GM19043 (cell line): ENCODE data around the gene GDPGP1.
"Not testable (repeated sequence)": the region's sequence is repeated elsewhere in the genome, so short reads cannot be mapped to it uniquely, and the experiment has no call there.

Source experiments
- ATAC-seq: cut with Tn5 transposase; IDR thresholded peaks from one replicate; pipeline ENCODE4 v1.9.1; 2021; ENCODE audit warnings: low read depth; ENCODE audit not compliant: unreplicated experiment

The GDPGP1 gene

GRCh38 chr15:90249203-90249863 is 15.3 kb downstream of the GDPGP1 start, which contains the start of gene TTLL13:
TSS of gene TTLL13 (plus strand) at chr15:90249556. CDS start at chr15:90250631, 1,075 bp downstream.
- ATAC-seq, result peak; percentile 70

- ATAC-seq, result no peak
Measured at GRCh38 chr15:90257776-90258175, 23.8 kb downstream of the GDPGP1 start.

GRCh38 chr15:90259524-90259923 is 25.5 kb downstream of the GDPGP1 start:
- peak; percentile 68 for ATAC-seq

GRCh38 chr15:90260731-90261130 is 26.7 kb downstream of the GDPGP1 start:
- not testable (repeated sequence) for ATAC-seq

GRCh38 chr15:90261811-90262210 is 27.8 kb downstream of the GDPGP1 start:
- no peak for ATAC-seq

GRCh38 chr15:90262426-90262825 is 28.4 kb downstream of the GDPGP1 start:
- ATAC-seq, result no peak

GRCh38 chr15:90264671-90265070 is 30.7 kb downstream of the GDPGP1 start:
- ATAC-seq, result no peak

- ATAC-seq, result peak; percentile 93
Measured at GRCh38 chr15:90265271-90266060, 31.5 kb downstream of the GDPGP1 start, which contains the start of gene NGRN. TSS of gene NGRN (plus strand) at chr15:90265672. CDS start at chr15:90265713, 41 bp downstream.

- ATAC-seq, result no peak
Measured at GRCh38 chr15:90266061-90266431, 32.0 kb downstream of the GDPGP1 start.

GRCh38 chr15:90266485-90266884 is 32.5 kb downstream of the GDPGP1 start:
- no peak for ATAC-seq

- no peak for ATAC-seq
Measured at GRCh38 chr15:90268415-90268814, 34.4 kb downstream of the GDPGP1 start.

- no peak for ATAC-seq
Measured at GRCh38 chr15:90270502-90271150, 36.6 kb downstream of the GDPGP1 start.

GRCh38 chr15:90271459-90272166 is 37.6 kb downstream of the GDPGP1 start:
- no peak for ATAC-seq

- ATAC-seq, result not testable (repeated sequence)
Measured at GRCh38 chr15:90278467-90278866, 44.5 kb downstream of the GDPGP1 start.

- ATAC-seq, result not testable (repeated sequence)
Measured at GRCh38 chr15:90280743-90281142, 46.7 kb downstream of the GDPGP1 start.

GRCh38 chr15:90281637-90282036 is 47.6 kb downstream of the GDPGP1 start:
- not testable (repeated sequence) for ATAC-seq

- ATAC-seq, result no peak
Measured at GRCh38 chr15:90286678-90287077, 52.7 kb downstream of the GDPGP1 start.

- no peak for ATAC-seq
Measured at GRCh38 chr15:90287101-90287500, 53.1 kb downstream of the GDPGP1 start.

GRCh38 chr15:90287946-90288345 is 53.9 kb downstream of the GDPGP1 start:
- no peak for ATAC-seq

GRCh38 chr15:90291679-90292356 is 57.8 kb downstream of the GDPGP1 start:
- ATAC-seq, result no peak
